Liver (tissue), 9 donors: ENCODE results near the gene SETD3. TPM values are rescaled to one million over a fixed set of nuclear protein-coding genes. Genes with fewer than 3 reads are reported as not detected.

Experiments used
- DNase-seq: peaks from one replicate; pipeline ENCODE4 v3.0.0-alpha.2; 2017; ENCODE audit warnings: low spot score
- H3K27ac ChIP-seq, 2 donors: one replicate each; pipeline ENCODE4 v1.7.0; 2013; ENCODE audit warnings: inconsistent platforms in 2 of 2, low read length in 2 of 2, control low read depth in 1 of 2, low read depth in 1 of 2, mild to moderate bottlenecking in 1 of 2
- H3K27me3 ChIP-seq, 4 donors: one replicate each; pipeline versions ENCODE4 v1.6.1 to v1.7.0; 2013; ENCODE audit warnings: low read length in 3 of 4, inconsistent platforms in 1 of 4, mild to moderate bottlenecking in 1 of 4, moderate library complexity in 1 of 4; ENCODE audit not compliant: control insufficient read depth in 4 of 4, insufficient read depth in 4 of 4
- H3K36me3 ChIP-seq, 4 donors: one replicate each; pipeline versions ENCODE4 v1.6.1 to v1.7.0; 2013; ENCODE audit warnings: low read length in 3 of 4, mild to moderate bottlenecking in 3 of 4, low read depth in 1 of 4, moderate library complexity in 1 of 4; ENCODE audit not compliant: control insufficient read depth in 4 of 4, insufficient read depth in 3 of 4
- H3K4me1 ChIP-seq, 4 donors: one replicate each; pipeline versions ENCODE4 v1.6.1 to v1.7.0; 2013; ENCODE audit warnings: low read length in 3 of 4, mild to moderate bottlenecking in 3 of 4, moderate library complexity in 1 of 4; ENCODE audit not compliant: control insufficient read depth in 4 of 4, insufficient read depth in 4 of 4
- H3K4me3 ChIP-seq, 3 donors: one replicate each; pipeline versions ENCODE4 v1.6.1 to v1.7.0; 2013; ENCODE audit warnings: low read length in 3 of 3, control low read depth in 1 of 3, low read depth in 1 of 3, mild to moderate bottlenecking in 1 of 3
- H3K9ac ChIP-seq, 2 donors: one replicate each; pipeline ENCODE4 v1.7.0; 2013; ENCODE audit warnings: low read length in 2 of 2, mild to moderate bottlenecking in 2 of 2, moderate library complexity in 2 of 2, control low read depth in 1 of 2, low read depth in 1 of 2
- H3K9me3 ChIP-seq, 4 donors: one replicate each; pipeline versions ENCODE4 v1.6.1 to v1.7.0; 2013; ENCODE audit warnings: low read length in 3 of 4; ENCODE audit not compliant: control insufficient read depth in 4 of 4
- EGR1 ChIP-seq, 2 donors: IDR thresholded peaks; 2 replicates each; pipeline ENCODE4 v1.6.1; 2016 to 2018; ENCODE audit warnings: antibody characterized with exemption in 2 of 2, low read depth in 2 of 2
- FOXA1 ChIP-seq: IDR thresholded peaks from 2 replicates; pipeline ENCODE4 v1.6.1; 2016; ENCODE audit warnings: antibody characterized with exemption
- FOXA2 ChIP-seq: IDR thresholded peaks from 2 replicates; pipeline ENCODE4 v1.6.1; 2016; ENCODE audit warnings: antibody characterized with exemption
- GABPA ChIP-seq, 2 donors: IDR thresholded peaks in 1 of 2; conservative IDR thresholded peaks in 1 of 2; 2 replicates each; pipeline ENCODE4 v1.6.1; 2016; ENCODE audit warnings: antibody characterized with exemption in 2 of 2, mild to moderate bottlenecking in 1 of 2, moderate library complexity in 1 of 2
- HNF4A ChIP-seq, 2 donors: conservative IDR thresholded peaks; 2 replicates each; pipeline ENCODE4 v1.6.1; 2016; ENCODE audit warnings: antibody characterized with exemption in 2 of 2, mild to moderate bottlenecking in 2 of 2
- HNF4G ChIP-seq: IDR thresholded peaks from 2 replicates; pipeline ENCODE4 v1.6.1; 2016; ENCODE audit warnings: antibody characterized with exemption
- JUND ChIP-seq, 2 donors: IDR thresholded peaks; 2 replicates each; pipeline ENCODE4 v1.6.1; 2016; ENCODE audit warnings: antibody characterized with exemption in 2 of 2
- NR2F2 ChIP-seq: IDR thresholded peaks from 2 replicates; pipeline ENCODE4 v1.6.1; 2016; ENCODE audit warnings: antibody characterized with exemption
- RAD21 ChIP-seq, 2 donors: IDR thresholded peaks; 2 replicates each; pipeline ENCODE4 v1.6.1; 2016; ENCODE audit warnings: antibody characterized with exemption in 2 of 2, mild to moderate bottlenecking in 2 of 2
- RXRA ChIP-seq, 2 donors: IDR thresholded peaks; 2 replicates each; pipeline ENCODE4 v1.6.1; 2017 to 2018; ENCODE audit warnings: antibody characterized with exemption in 2 of 2, mild to moderate bottlenecking in 1 of 2
- SP1 ChIP-seq: IDR thresholded peaks from 2 replicates; pipeline ENCODE4 v1.6.1; 2018; ENCODE audit warnings: antibody characterized with exemption, mild to moderate bottlenecking
- TAF1 ChIP-seq: conservative IDR thresholded peaks from 2 replicates; pipeline ENCODE4 v1.6.1; 2016; ENCODE audit warnings: antibody characterized with exemption, mild to moderate bottlenecking
- YY1 ChIP-seq: IDR thresholded peaks from 2 replicates; pipeline ENCODE4 v1.6.1; 2016; ENCODE audit warnings: antibody characterized with exemption, mild to moderate bottlenecking
- WGBS: extraction: QIAGEN DNeasy Blood & Tissue Kit; methylation state at CpG from one replicate; pipeline ENCODE4 v1.1.7; 2013; 5-methylcytosine and 5-hydroxymethylcytosine counted together
- polyA plus RNA-seq, 2 donors: library from polyadenylated mRNA; stranded (reverse) in 1 of 2; unstranded in 1 of 2; fragments of 200-250 nt in 1 of 2; fragments of >200 nt in 1 of 2; fragmentation: Nextera tagmentation in 1 of 2; extraction: Ambion mirVana in 1 of 2; gene quantifications; one replicate each; pipeline versions ENCODE4 v1.2.1 to v1.2.3, GENCODE V29; 2013 to 2015
- total RNA-seq, 2 donors: library from RNA; depleted of rRNA; stranded (reverse); fragments of >200 nt; gene quantifications; one replicate each; pipeline ENCODE4 v1.2.3, GENCODE V29; 2014
- TF ChIP-seq, protein P1 (sequence below): IDR thresholded peaks from 2 replicates; pipeline ENCODE4 v1.6.1; 2016; ENCODE audit warnings: antibody characterized with exemption, mild to moderate bottlenecking
- TF ChIP-seq, protein P2 (sequence below): IDR thresholded peaks from 2 replicates; pipeline ENCODE4 v1.6.1; 2016; ENCODE audit warnings: antibody characterized with exemption
- TF ChIP-seq, protein P3 (sequence below): IDR thresholded peaks from 2 replicates; pipeline ENCODE4 v1.6.1; 2016; ENCODE audit warnings: antibody characterized with exemption
- TF ChIP-seq, protein P4 (sequence below): fragments of 150-350 bp; IDR thresholded peaks from 2 replicates; pipeline ENCODE4 v1.5.1; 2017; ENCODE audit warnings: improper control_type of control experiment, low read depth, low read length; ENCODE audit not compliant: missing input control
- TF ChIP-seq, protein P5 (sequence below): IDR thresholded peaks from 2 replicates; pipeline ENCODE4 v1.6.1; 2016; ENCODE audit warnings: antibody characterized with exemption
- donor health status: healthy.
- donor health status: healthy.
- donor health status: healthy.
- donor health status: healthy.
- donor health status: healthy.

The SETD3 gene
- total and polyA plus RNA-seq, 4 donors, result 18.7 to 39.7 (median 19.4) TPM

DNA sequence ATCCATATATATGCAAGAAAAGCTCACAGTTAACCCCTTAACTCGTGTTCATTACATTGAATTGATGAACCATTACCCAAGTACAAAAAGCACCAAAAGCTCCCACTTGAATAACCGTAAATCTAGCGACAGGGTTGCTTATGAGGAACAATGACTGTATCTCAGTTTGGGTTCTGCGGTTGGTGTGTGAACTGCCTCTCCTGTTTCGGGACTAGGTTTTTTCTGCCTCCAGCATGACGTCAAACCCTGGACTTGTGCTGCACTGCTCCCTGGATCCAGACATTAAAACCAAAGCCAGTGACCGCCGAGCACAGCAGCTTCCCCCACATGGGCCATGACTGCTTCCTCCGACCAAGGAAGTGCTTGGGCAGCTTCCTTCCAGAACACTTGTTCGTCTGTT, 77.7 kb downstream of the SETD3 start:
- no peak overlapping the region for H3K9ac ChIP-seq
- H3K4me3 ChIP-seq, result no peak overlapping the region
- TF ChIP-seq HNF4G (no peak), SP1 (no peak), JUND (IDR thresholded peaks at IDR 0.05) (no peak), RAD21 (IDR thresholded peaks at IDR 0.05) (no peak), GABPA (IDR thresholded peaks at IDR 0.05 in 1 of 2, conservative IDR thresholded peaks at IDR 0.05 in 1 of 2) (no peak), TAF1 (no peak), RXRA (IDR thresholded peaks at IDR 0.05) (no peak), EGR1 (IDR thresholded peaks at IDR 0.05; ENCODE audit: low read depth in 2 of 2) (no peak), YY1 (no peak), NR2F2 (no peak), FOXA1 (no peak), HNF4A (conservative IDR thresholded peaks at IDR 0.05) (no peak), FOXA2 (no peak)
- TF ChIP-seq, protein P1, sequence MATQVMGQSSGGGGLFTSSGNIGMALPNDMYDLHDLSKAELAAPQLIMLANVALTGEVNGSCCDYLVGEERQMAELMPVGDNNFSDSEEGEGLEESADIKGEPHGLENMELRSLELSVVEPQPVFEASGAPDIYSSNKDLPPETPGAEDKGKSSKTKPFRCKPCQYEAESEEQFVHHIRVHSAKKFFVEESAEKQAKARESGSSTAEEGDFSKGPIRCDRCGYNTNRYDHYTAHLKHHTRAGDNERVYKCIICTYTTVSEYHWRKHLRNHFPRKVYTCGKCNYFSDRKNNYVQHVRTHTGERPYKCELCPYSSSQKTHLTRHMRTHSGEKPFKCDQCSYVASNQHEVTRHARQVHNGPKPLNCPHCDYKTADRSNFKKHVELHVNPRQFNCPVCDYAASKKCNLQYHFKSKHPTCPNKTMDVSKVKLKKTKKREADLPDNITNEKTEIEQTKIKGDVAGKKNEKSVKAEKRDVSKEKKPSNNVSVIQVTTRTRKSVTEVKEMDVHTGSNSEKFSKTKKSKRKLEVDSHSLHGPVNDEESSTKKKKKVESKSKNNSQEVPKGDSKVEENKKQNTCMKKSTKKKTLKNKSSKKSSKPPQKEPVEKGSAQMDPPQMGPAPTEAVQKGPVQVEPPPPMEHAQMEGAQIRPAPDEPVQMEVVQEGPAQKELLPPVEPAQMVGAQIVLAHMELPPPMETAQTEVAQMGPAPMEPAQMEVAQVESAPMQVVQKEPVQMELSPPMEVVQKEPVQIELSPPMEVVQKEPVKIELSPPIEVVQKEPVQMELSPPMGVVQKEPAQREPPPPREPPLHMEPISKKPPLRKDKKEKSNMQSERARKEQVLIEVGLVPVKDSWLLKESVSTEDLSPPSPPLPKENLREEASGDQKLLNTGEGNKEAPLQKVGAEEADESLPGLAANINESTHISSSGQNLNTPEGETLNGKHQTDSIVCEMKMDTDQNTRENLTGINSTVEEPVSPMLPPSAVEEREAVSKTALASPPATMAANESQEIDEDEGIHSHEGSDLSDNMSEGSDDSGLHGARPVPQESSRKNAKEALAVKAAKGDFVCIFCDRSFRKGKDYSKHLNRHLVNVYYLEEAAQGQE, result no peak
- TF ChIP-seq, protein P2, sequence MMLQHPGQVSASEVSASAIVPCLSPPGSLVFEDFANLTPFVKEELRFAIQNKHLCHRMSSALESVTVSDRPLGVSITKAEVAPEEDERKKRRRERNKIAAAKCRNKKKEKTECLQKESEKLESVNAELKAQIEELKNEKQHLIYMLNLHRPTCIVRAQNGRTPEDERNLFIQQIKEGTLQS, result no peak
- TF ChIP-seq, protein P3, sequence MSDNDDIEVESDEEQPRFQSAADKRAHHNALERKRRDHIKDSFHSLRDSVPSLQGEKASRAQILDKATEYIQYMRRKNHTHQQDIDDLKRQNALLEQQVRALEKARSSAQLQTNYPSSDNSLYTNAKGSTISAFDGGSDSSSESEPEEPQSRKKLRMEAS, result no peak
- TF ChIP-seq, protein P4, sequence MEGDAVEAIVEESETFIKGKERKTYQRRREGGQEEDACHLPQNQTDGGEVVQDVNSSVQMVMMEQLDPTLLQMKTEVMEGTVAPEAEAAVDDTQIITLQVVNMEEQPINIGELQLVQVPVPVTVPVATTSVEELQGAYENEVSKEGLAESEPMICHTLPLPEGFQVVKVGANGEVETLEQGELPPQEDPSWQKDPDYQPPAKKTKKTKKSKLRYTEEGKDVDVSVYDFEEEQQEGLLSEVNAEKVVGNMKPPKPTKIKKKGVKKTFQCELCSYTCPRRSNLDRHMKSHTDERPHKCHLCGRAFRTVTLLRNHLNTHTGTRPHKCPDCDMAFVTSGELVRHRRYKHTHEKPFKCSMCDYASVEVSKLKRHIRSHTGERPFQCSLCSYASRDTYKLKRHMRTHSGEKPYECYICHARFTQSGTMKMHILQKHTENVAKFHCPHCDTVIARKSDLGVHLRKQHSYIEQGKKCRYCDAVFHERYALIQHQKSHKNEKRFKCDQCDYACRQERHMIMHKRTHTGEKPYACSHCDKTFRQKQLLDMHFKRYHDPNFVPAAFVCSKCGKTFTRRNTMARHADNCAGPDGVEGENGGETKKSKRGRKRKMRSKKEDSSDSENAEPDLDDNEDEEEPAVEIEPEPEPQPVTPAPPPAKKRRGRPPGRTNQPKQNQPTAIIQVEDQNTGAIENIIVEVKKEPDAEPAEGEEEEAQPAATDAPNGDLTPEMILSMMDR, result no peak
- TF ChIP-seq, protein P5, sequence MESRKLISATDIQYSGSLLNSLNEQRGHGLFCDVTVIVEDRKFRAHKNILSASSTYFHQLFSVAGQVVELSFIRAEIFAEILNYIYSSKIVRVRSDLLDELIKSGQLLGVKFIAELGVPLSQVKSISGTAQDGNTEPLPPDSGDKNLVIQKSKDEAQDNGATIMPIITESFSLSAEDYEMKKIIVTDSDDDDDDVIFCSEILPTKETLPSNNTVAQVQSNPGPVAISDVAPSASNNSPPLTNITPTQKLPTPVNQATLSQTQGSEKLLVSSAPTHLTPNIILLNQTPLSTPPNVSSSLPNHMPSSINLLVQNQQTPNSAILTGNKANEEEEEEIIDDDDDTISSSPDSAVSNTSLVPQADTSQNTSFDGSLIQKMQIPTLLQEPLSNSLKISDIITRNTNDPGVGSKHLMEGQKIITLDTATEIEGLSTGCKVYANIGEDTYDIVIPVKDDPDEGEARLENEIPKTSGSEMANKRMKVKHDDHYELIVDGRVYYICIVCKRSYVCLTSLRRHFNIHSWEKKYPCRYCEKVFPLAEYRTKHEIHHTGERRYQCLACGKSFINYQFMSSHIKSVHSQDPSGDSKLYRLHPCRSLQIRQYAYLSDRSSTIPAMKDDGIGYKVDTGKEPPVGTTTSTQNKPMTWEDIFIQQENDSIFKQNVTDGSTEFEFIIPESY, result no peak
- H3K36me3 ChIP-seq, result peaks cover 2 to 26% (median 21%) of the 10 kb centered on the region in 4 donors
- no peaks in the 10 kb centered on the region for H3K27me3 ChIP-seq
- WGBS, result 95% methylated on average over 10 of the region's 10 CpGs
- H3K27ac ChIP-seq, result no peak overlapping the region
- H3K4me1 ChIP-seq, result peaks cover 2 to 15% (median 14%) of the 10 kb centered on the region in 4 donors
- no peaks in the 10 kb centered on the region for H3K9me3 ChIP-seq
- DNase-seq, result no peak

DNA sequence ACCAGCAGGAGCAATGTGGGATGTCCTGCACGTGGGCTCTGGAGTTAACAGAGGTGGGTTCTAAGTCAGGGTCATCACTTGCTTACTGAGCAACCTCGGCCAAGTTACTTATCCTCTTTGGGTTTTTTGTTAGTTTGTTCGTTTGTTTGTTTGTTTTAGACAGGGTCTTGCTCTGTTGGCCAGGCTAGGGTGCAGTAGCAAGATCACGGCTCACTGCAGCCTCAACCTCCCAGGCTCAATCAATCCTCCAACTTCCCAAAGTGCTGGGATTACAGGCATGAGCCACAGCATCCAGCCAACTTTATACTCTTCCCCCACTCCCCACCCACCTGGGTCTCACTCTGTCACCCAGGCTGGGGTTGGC, 78.4 kb downstream of the SETD3 start:
- H3K9ac ChIP-seq, result no peak overlapping the region
- H3K4me3 ChIP-seq, result no peak overlapping the region
- no peak for DNase-seq
- H3K27ac ChIP-seq, result no peak overlapping the region
- H3K36me3 ChIP-seq, result peaks cover 2 to 28% (median 26%) of the 10 kb centered on the region in 4 donors
- 40% methylated on average over 4 of the region's 4 CpGs for WGBS
- peaks cover 2 to 15% (median 14%) of the 10 kb centered on the region in 4 donors for H3K4me1 ChIP-seq
- no peaks in the 10 kb centered on the region for H3K27me3 ChIP-seq
- no peaks in the 10 kb centered on the region for H3K9me3 ChIP-seq
- no peak for TF ChIP-seq SP1
- TF ChIP-seq, protein P5, result no peak
- TF ChIP-seq HNF4G, result no peak
- TF ChIP-seq, protein P3, result no peak
- TF ChIP-seq JUND (IDR thresholded peaks at IDR 0.05), result no peak
- TF ChIP-seq TAF1, result no peak
- no peak for TF ChIP-seq EGR1 (IDR thresholded peaks at IDR 0.05; ENCODE audit: low read depth in 2 of 2)
- TF ChIP-seq YY1, result no peak
- no peak for TF ChIP-seq RAD21 (IDR thresholded peaks at IDR 0.05)
- TF ChIP-seq FOXA2, result no peak
- no peak for TF ChIP-seq GABPA (IDR thresholded peaks at IDR 0.05 in 1 of 2, conservative IDR thresholded peaks at IDR 0.05 in 1 of 2)
- TF ChIP-seq, protein P1, result no peak
- no peak for TF ChIP-seq NR2F2
- TF ChIP-seq FOXA1, result no peak
